GM12892 (cell line): ENCODE measurements around the gene SLCO3A1.

ENCODE experiments used
- POLR2A ChIP-seq: IDR thresholded peaks from 2 replicates; pipeline ENCODE4 v1.6.1; 2011; ENCODE audit warnings: low read depth, low read length, control low read depth
- TAF1 ChIP-seq: IDR thresholded peaks from 2 replicates; pipeline ENCODE4 v1.6.1; 2011; ENCODE audit warnings: low read depth, mild to moderate bottlenecking, control low read depth, low read length, borderline replicate concordance

DNA sequence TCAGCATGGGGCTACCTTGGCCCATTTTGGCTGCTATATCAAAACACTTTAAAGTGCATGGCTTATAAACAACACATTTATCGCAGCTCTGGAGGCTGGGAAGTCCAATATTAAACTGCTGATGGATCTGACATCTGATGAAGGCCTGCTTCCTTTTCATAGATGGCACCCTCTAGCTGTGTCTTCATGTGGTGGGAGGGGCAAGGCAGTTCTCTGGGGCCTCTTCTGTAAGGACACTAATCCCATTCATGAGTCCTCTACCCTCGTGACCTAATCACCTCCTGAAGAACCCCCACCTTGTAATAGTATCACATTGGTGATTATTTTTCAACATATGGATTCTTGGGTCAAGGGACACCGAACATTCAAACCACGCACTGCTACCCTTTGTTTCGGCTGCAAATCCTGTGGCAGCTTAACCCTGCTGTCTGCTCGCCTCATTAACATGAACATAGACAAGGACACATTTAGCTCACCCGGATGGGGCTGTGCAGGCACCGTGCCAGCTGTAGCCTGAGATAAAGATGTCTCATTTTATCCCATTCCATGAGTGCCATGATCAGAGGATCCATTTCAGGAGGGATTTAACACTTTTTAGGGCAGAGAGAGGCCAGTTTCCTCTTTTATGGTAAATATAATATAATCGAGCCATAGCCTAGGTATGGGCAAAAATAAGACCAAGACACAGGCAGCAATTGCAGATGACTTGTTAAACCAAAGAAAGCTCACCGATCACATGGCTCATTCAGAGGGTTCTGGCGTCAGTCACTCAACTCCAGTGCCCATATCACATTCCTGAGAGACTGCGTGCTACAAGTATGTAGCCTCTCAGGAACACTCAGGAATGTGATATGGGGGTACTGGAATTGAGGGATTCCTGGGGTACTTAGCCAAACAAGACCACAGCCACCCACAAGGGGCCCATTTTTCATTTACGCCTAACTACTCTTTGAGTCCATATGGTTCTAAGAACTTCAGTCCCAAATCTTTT, 289.0 kb downstream of the SLCO3A1 start:
- TF ChIP-seq TAF1 (no peak), POLR2A (no peak)
